Gastrocnemius medialis (tissue), 4 donors: ENCODE results near the gene GSTM5. TPM values are rescaled to one million over a fixed set of nuclear protein-coding genes. Genes with fewer than 3 reads are reported as not detected.
"Not testable (repeated sequence)": the region's sequence is repeated elsewhere in the genome, so short reads cannot be mapped to it uniquely, and the experiment has no call there.

Experiments
- ATAC-seq, 2 donors: fragments of 150-250 bp; one replicate each; pipeline ENCODE4 v1.9.1; 2016
- DNase-seq, 2 donors: peaks; one replicate each; pipeline ENCODE4 v3.0.0-alpha.2; 2019
- H3K27ac ChIP-seq, 4 donors: fragments of 200-600 bp; sonication (generic); 1 replicate in 1 of 4; 2 replicates in 3 of 4; pipeline ENCODE4 v1.5.1; 2016 to 2018; ENCODE audit warnings: mild to moderate bottlenecking in 2 of 4, moderate library complexity in 1 of 4
- H3K27me3 ChIP-seq, 3 donors: fragments of 200-600 bp; sonication (generic) in 2 of 3; 1 replicate in 1 of 3; 2 replicates in 2 of 3; pipeline versions ENCODE4 v1.5.1 to v1.6.0; 2016 to 2019; ENCODE audit warnings: mild to moderate bottlenecking in 1 of 3, moderate library complexity in 1 of 3
- H3K36me3 ChIP-seq, 2 donors: fragments of 200-600 bp; sonication (generic) in 1 of 2; one replicate each; pipeline ENCODE4 v1.5.1; 2017 to 2018
- H3K4me1 ChIP-seq, 2 donors: fragments of 200-600 bp; sonication (generic) in 1 of 2; one replicate each; pipeline ENCODE4 v1.5.1; 2016 to 2017; ENCODE audit warnings: mild to moderate bottlenecking in 2 of 2
- H3K4me3 ChIP-seq, 4 donors: fragments of 200-600 bp; sonication (generic) in 3 of 4; 1 replicate in 1 of 4; 2 replicates in 3 of 4; pipeline ENCODE4 v1.5.1; 2016 to 2019; ENCODE audit warnings: mild to moderate bottlenecking in 2 of 4
- H3K9me3 ChIP-seq, 3 donors: fragments of 200-600 bp; sonication (generic) in 2 of 3; 1 replicate in 1 of 3; 2 replicates in 2 of 3; pipeline ENCODE4 v1.5.1; 2016 to 2019
- CTCF ChIP-seq, 5 experiments: fragments of 450-650 bp in 3 of 5; fragments of 200-600 bp in 2 of 5; sonication (generic) in 2 of 5; IDR thresholded peaks in 4 of 5; conservative IDR thresholded peaks in 1 of 5; 1 replicate in 4 of 5; 2 replicates in 1 of 5; pipeline ENCODE4 v1.5.1; 2016 to 2019; ENCODE audit warnings: antibody characterized with exemption in 5 of 5, mild to moderate bottlenecking in 3 of 5, moderate library complexity in 3 of 5
- POLR2A ChIP-seq, 2 donors: fragments of 450-650 bp; IDR thresholded peaks; one replicate each; pipeline ENCODE4 v1.6.1; 2017; ENCODE audit warnings: antibody characterized with exemption in 2 of 2, mild to moderate bottlenecking in 2 of 2, moderate library complexity in 2 of 2
- in situ Hi-C, 4 donors: fragments of 200-750 bp; cut with MboI; loops; one replicate each; pipeline versions ENCODE4 v1.15.0 to v1.8.0; 2017; ENCODE audit warnings: low sequenced_read_pairs in 4 of 4
- intact Hi-C: fragments of 100-400 bp; cut with DNase I; formaldehyde crosslinking; loops from one replicate; pipeline ENCODE4 v1.15.1; 2023; ENCODE audit warnings: low total_unique reads
- total RNA-seq, 4 donors: library from RNA; depleted of rRNA; stranded (reverse); fragments of >200 nt; gene quantifications; one replicate each; pipeline versions ENCODE4 v1.1.0 to v1.2.3, GENCODE V29; 2016

Gene GSTM5
- total RNA-seq, 4 donors from 2014 or later: 0.15 to 1.9 (median 0.63) TPM

GRCh38 chr1:109754738-109755137 is 42.7 kb downstream of the GSTM5 start:
- ATAC-seq (no peak), DNase-seq (no peak)
- Histone ChIP-seq H3K9me3 (no peaks in the 10 kb centered on the region), H3K27ac (no peak overlapping the region), H3K4me3 (no peak overlapping the region), H3K36me3 (no peaks in the 10 kb centered on the region), H3K27me3 (no peaks in the 10 kb centered on the region), H3K4me1 (no peaks in the 10 kb centered on the region)
- intact Hi-C loops: no loop called here
- TF ChIP-seq CTCF (IDR thresholded peaks at IDR 0.05 in 4 of 5, conservative IDR thresholded peaks at IDR 0.05 in 1 of 5): no peak
- no peak for TF ChIP-seq POLR2A (IDR thresholded peaks at IDR 0.05)
- in situ Hi-C loops: no loop called here

GRCh38 chr1:109756325-109756724 is 44.3 kb downstream of the GSTM5 start:
- H3K9me3 ChIP-seq, ATAC-seq, H3K27me3 ChIP-seq, H3K27ac ChIP-seq, DNase-seq, H3K36me3 ChIP-seq, intact Hi-C loops, H3K4me1 ChIP-seq, H3K4me3 ChIP-seq, in situ Hi-C loops: not testable (repeated sequence)

- intact Hi-C loops (no loop called here), in situ Hi-C loops (no loop called here)
- no peak overlapping the region for H3K4me3 ChIP-seq
- H3K27ac ChIP-seq: no peak overlapping the region
- no peaks in the 10 kb centered on the region for H3K36me3 ChIP-seq
- TF ChIP-seq POLR2A (IDR thresholded peaks at IDR 0.05) (no peak), CTCF (IDR thresholded peaks at IDR 0.05 in 4 of 5, conservative IDR thresholded peaks at IDR 0.05 in 1 of 5) (no peak)
- no peaks in the 10 kb centered on the region for H3K27me3 ChIP-seq
- H3K9me3 ChIP-seq: no peaks in the 10 kb centered on the region
- no peaks in the 10 kb centered on the region for H3K4me1 ChIP-seq
- DNase-seq: no peak
- ATAC-seq: no peak
Observed at GRCh38 chr1:109756848-109757521, 44.9 kb downstream of the GSTM5 start.

- ATAC-seq (no peak), DNase-seq (no peak)
- intact Hi-C loops (no loop called here), in situ Hi-C loops (no loop called here)
- Histone ChIP-seq H3K4me1 (no peaks in the 10 kb centered on the region), H3K27me3 (no peaks in the 10 kb centered on the region), H3K27ac (no peak overlapping the region), H3K9me3 (no peaks in the 10 kb centered on the region), H3K4me3 (no peak overlapping the region), H3K36me3 (no peaks in the 10 kb centered on the region)
- no peak for TF ChIP-seq CTCF (IDR thresholded peaks at IDR 0.05 in 4 of 5, conservative IDR thresholded peaks at IDR 0.05 in 1 of 5)
- TF ChIP-seq POLR2A (IDR thresholded peaks at IDR 0.05): no peak
Observed at GRCh38 chr1:109757936-109758786, 46.1 kb downstream of the GSTM5 start.

- DNase-seq (no peak), ATAC-seq (no peak)
- no peaks in the 10 kb centered on the region for H3K27me3 ChIP-seq
- no peaks in the 10 kb centered on the region for H3K36me3 ChIP-seq
- H3K4me1 ChIP-seq: no peaks in the 10 kb centered on the region
- TF ChIP-seq CTCF (IDR thresholded peaks at IDR 0.05 in 4 of 5, conservative IDR thresholded peaks at IDR 0.05 in 1 of 5): no peak
- TF ChIP-seq POLR2A (IDR thresholded peaks at IDR 0.05): no peak
- intact Hi-C loops (no loop called here), in situ Hi-C loops (no loop called here)
- H3K9me3 ChIP-seq: no peaks in the 10 kb centered on the region
- no peak overlapping the region for H3K4me3 ChIP-seq
- no peak overlapping the region for H3K27ac ChIP-seq
Observed at GRCh38 chr1:109759513-109760334, 47.7 kb downstream of the GSTM5 start.
